Endothelial cell of umbilical vein (primary cell): ENCODE measurements around the gene SRPK2. TPM values are rescaled to one million over a fixed set of nuclear protein-coding genes. Genes with fewer than 3 reads are reported as not detected.

ENCODE experiments used
- BruUV-seq: library from RNA; stranded (reverse); fragments of 400-500 nt; replicated peaks from 2 replicates; lab custom pipeline; 2021; lab: Mats Ljungman, UMichigan
- CTCF ChIA-PET: fragments of 300-600, 350-600 bp; sonication (Branson Sonifier 250); formaldehyde crosslinking; loops from one replicate; lab custom pipeline; 2021; ENCODE audit warnings: antibody characterized with exemption, inconsistent platforms; lab: Charles Lee
- POLR2A ChIA-PET: fragments of 300-600, 350-600 bp; sonication (Branson Sonifier 250); formaldehyde crosslinking; loops from one replicate; lab custom pipeline; 2021; ENCODE audit warnings: antibody characterized with exemption, inconsistent platforms; lab: Charles Lee
- DNase-seq: peaks from one replicate; pipeline ENCODE4 v3.0.0-alpha.2; 2011; ENCODE audit warnings: low read depth, low spot score
- FAIRE-seq: peaks from 2 replicates; lab custom pipeline; 2011; peaks lifted over from hg19 to GRCh38; lab: Jason Lieb, UNC
- H2AFZ ChIP-seq: 2 replicates; pipeline ENCODE4 v1.6.0; 2012; ENCODE audit warnings: low read depth, low read length, control low read depth, inconsistent platforms
- H3K27ac ChIP-seq: 2 replicates; pipeline ENCODE4 v1.5.1; 2011; ENCODE audit warnings: low read depth, mild to moderate bottlenecking, control low read depth, low read length, moderate library complexity; ENCODE audit not compliant: insufficient read depth
- H3K27me3 ChIP-seq, 2 experiments: 2 replicates each; pipeline versions ENCODE4 v1.6.0 to v1.6.1; 2011; ENCODE audit warnings: low read length in 2 of 2, mixed read lengths in 1 of 2; ENCODE audit not compliant: control insufficient read depth in 2 of 2, insufficient read depth in 2 of 2
- H3K36me3 ChIP-seq, 2 experiments: 2 replicates in 1 of 2; 3 replicates in 1 of 2; pipeline ENCODE4 v1.5.1; 2011; ENCODE audit warnings: low read length in 2 of 2, mild to moderate bottlenecking in 1 of 2, moderate library complexity in 1 of 2; ENCODE audit not compliant: control insufficient read depth in 2 of 2, insufficient read depth in 2 of 2; ENCODE audit errors: extremely low read depth in 1 of 2
- H3K4me1 ChIP-seq: 3 replicates; pipeline ENCODE4 v1.5.1; 2011; ENCODE audit warnings: mild to moderate bottlenecking, low read length; ENCODE audit not compliant: control insufficient read depth, insufficient read depth; ENCODE audit errors: extremely low read depth
- H3K4me2 ChIP-seq: 2 replicates; pipeline ENCODE4 v1.6.1; 2011; ENCODE audit warnings: low read length, control low read depth, mixed read lengths; ENCODE audit not compliant: insufficient read depth
- H3K4me3 ChIP-seq, 3 experiments: fragments of 200-600 bp in 1 of 3; sonication (generic), shearing (Covaris generic) in 1 of 3; replicated peaks in 1 of 3; 2 replicates each; pipeline ENCODE4 v1.5.1; 2011 to 2016; ENCODE audit warnings: control low read depth in 3 of 3, low read length in 3 of 3, mild to moderate bottlenecking in 2 of 3, inconsistent platforms in 1 of 3, low read depth in 1 of 3, moderate library complexity in 1 of 3; ENCODE audit not compliant: insufficient read depth in 1 of 3
- H3K79me2 ChIP-seq: 2 replicates; pipeline ENCODE4 v1.6.0; 2012; ENCODE audit warnings: low read length, inconsistent platforms; ENCODE audit not compliant: control insufficient read depth, insufficient read depth
- H3K9ac ChIP-seq: replicated peaks from 2 replicates; pipeline ENCODE3; 2011; ENCODE audit warnings: low read length, control low read depth; ENCODE audit not compliant: insufficient read depth; ENCODE audit errors: extremely low read depth
- H3K9me1 ChIP-seq: replicated peaks from 3 replicates; pipeline ENCODE4 v1.6.0; 2011; ENCODE audit warnings: mild to moderate bottlenecking, low read length; ENCODE audit not compliant: control insufficient read depth, insufficient read depth; ENCODE audit errors: extremely low read depth
- H3K9me3 ChIP-seq: replicated peaks from 2 replicates; pipeline ENCODE4 v1.5.1; 2012; ENCODE audit warnings: low read length, inconsistent platforms; ENCODE audit not compliant: control insufficient read depth, insufficient read depth
- H4K20me1 ChIP-seq: replicated peaks from 2 replicates; pipeline ENCODE3; 2011; ENCODE audit warnings: mild to moderate bottlenecking, low read length; ENCODE audit not compliant: control insufficient read depth, insufficient read depth; ENCODE audit errors: extremely low read depth
- CTCF ChIP-seq, 2 donors: IDR thresholded peaks; 1 replicate in 1 of 2; 2 replicates in 1 of 2; pipeline ENCODE4 v1.5.1; 2011; ENCODE audit warnings: low read length in 2 of 2, mild to moderate bottlenecking in 2 of 2, moderate library complexity in 2 of 2, control low read depth in 1 of 2, inconsistent platforms in 1 of 2, low read depth in 1 of 2; ENCODE audit not compliant: insufficient read depth in 1 of 2; ENCODE audit errors: extremely low read depth in 1 of 2
- EZH2 ChIP-seq: IDR thresholded peaks from 2 replicates; pipeline ENCODE4 v1.6.1; 2012; ENCODE audit warnings: borderline replicate concordance, low read depth, mild to moderate bottlenecking, moderate library complexity, low read length, inconsistent platforms; ENCODE audit not compliant: severe bottlenecking
- FOS ChIP-seq: IDR thresholded peaks from 2 replicates; pipeline ENCODE4 v1.6.1; 2011; ENCODE audit warnings: mild to moderate bottlenecking, low read length, moderate library complexity, borderline replicate concordance; ENCODE audit not compliant: insufficient read depth
- GATA2 ChIP-seq: IDR thresholded peaks from 2 replicates; pipeline ENCODE4 v1.7.0; 2011; ENCODE audit warnings: low read depth, mild to moderate bottlenecking, moderate library complexity, mixed read lengths, low read length; ENCODE audit not compliant: insufficient read length, insufficient read depth
- JUN ChIP-seq: IDR thresholded peaks from 2 replicates; pipeline ENCODE4 v1.6.1; 2011; ENCODE audit warnings: borderline replicate concordance, low read depth; ENCODE audit not compliant: insufficient read length, insufficient read depth
- MAX ChIP-seq: IDR thresholded peaks from 2 replicates; pipeline ENCODE4 v1.6.1; 2011; ENCODE audit not compliant: insufficient read depth, insufficient read length
- MYC ChIP-seq: IDR thresholded peaks from one replicate; pipeline ENCODE4 v1.6.1; 2011; ENCODE audit warnings: mild to moderate bottlenecking, low read depth, low read length
- POLR2A ChIP-seq: IDR thresholded peaks from 2 replicates; pipeline ENCODE4 v1.6.1; 2012; ENCODE audit warnings: low read depth, mild to moderate bottlenecking, control low read depth, low read length
- POLR2AphosphoS5 ChIP-seq: IDR thresholded peaks from 2 replicates; pipeline ENCODE4 v1.6.1; 2012; ENCODE audit warnings: low read depth, mild to moderate bottlenecking, control low read depth, low read length, moderate library complexity; ENCODE audit not compliant: insufficient read depth
- dilution Hi-C: fragments of 300-500 bp; cut with MboI; formaldehyde crosslinking; loops from one replicate; pipeline ENCODE4 v1.15.0; 2019; ENCODE audit warnings: low sequenced_read_pairs; ENCODE audit not compliant: extremely low pct_ligation_motif_present
- intact Hi-C: fragments of 100-400 bp; cut with micrococcal nuclease; formaldehyde crosslinking; loops from one replicate; pipeline ENCODE4 v1.10.0; 2022
- polyA plus RNA-seq, 4 experiments: library from polyadenylated mRNA; depleted of rRNA in 3 of 4; stranded (reverse) in 3 of 4; unstranded in 1 of 4; fragments of >200 nt; gene quantifications; 2 replicates each; pipeline versions ENCODE4 v1.2.1 to v1.2.3, GENCODE V29; 2011 to 2012; ENCODE audit warnings: missing spikeins in 1 of 4
- total RNA-seq: library from RNA; stranded (reverse); gene quantifications from 2 replicates; pipeline ENCODE4 v1.2.3, GENCODE V29; 2021

The SRPK2 gene
- total and polyA plus RNA-seq, 2 donors (not counting 3 experiments of a cell fraction or from before 2014, with no cell fraction given) = 13.4 to 55.2 TPM

DNA sequence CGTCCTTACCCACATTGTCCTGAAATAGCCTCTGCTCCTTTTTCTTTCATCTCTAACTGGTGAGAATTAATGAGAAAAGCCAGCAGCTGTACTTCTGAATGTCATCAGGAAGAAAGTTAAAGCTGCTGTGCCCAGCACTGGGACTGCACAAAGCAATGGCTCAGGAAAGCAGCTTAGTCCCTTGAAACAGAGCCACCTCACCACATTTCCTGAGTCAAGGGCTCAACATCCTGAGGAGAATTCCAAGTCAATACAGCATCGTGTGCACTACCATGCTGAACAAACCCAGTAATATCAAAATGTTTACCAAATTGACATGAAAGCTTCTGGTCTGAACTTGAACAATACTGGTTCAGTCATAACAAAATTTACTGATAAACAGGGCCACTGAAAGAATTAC is 234.6 kb downstream of the SRPK2 start:
- H3K9me1 ChIP-seq = no peaks in the 10 kb centered on the region
- H3K9ac ChIP-seq = no peak overlapping the region
- peaks cover 0 to 2% of the 10 kb centered on the region in 2 experiments for H3K36me3 ChIP-seq
- dilution Hi-C loops (no loop called here), intact Hi-C loops (loop anchor here (5.0 kb wide), 1 partner anchor 178 kb away; no protein-coding TSS in a partner anchor)
- no peaks in the 10 kb centered on the region for H3K27me3 ChIP-seq
- H4K20me1 ChIP-seq = no peaks in the 10 kb centered on the region
- H3K4me1 ChIP-seq = peaks cover 17% of the 10 kb centered on the region
- no peaks in the 10 kb centered on the region for H3K79me2 ChIP-seq
- H3K9me3 ChIP-seq = no peaks in the 10 kb centered on the region
- no peak overlapping the region for H2AFZ ChIP-seq
- TF ChIP-seq GATA2 (no peak), JUN (no peak), POLR2AphosphoS5 (no peak), MYC (no peak), FOS (no peak), POLR2A (no peak), MAX (no peak), CTCF (IDR thresholded peaks at IDR 0.05; ENCODE audit: extremely low read depth in 1 of 2, insufficient read depth in 1 of 2, low read depth in 1 of 2, low read length in 2 of 2) (no peak), EZH2 (no peak)
- no peak overlapping the region for H3K4me2 ChIP-seq
- ChIA-PET POLR2A (no interaction called here), CTCF (interaction anchor here (1.2 to 1.6 kb wide), 4 partner anchors 10 to 377 kb away, joined by 3 to 4 read pairs (median 3); no protein-coding TSS in a partner anchor)
- H3K27ac ChIP-seq = no peak overlapping the region
- DNase-seq (peak; percentile 51), FAIRE-seq (peak; percentile 31)
- no TSS peak for BruUV-seq
- no peak overlapping the region for H3K4me3 ChIP-seq
